ENCODE measurements around the gene TMEM250.
"Not testable (repeated sequence)": the region's sequence is repeated elsewhere in the genome, so short reads cannot be mapped to it uniquely, and the experiment has no call there.

Gene TMEM250

GRCh38 chr9:136118320-136119060 lies at the start of gene TMEM250:
Gene TMEM250 (minus strand): TSS chr9:136118875. CDS start chr9:136116900, 1,975 bp downstream.
- in situ Hi-C loops (cut with MboI; ENCODE audit: low sequenced_read_pairs): no loop called here

- in situ Hi-C loops (cut with MboI; ENCODE audit: low sequenced_read_pairs): no loop called here
Measured at GRCh38 chr9:136163248-136163850, 44.7 kb upstream of the TMEM250 start.

GRCh38 chr9:136160995-136161610 lies 42.4 kb upstream of the TMEM250 start:
- in situ Hi-C loops (cut with MboI; ENCODE audit: low sequenced_read_pairs): no loop called here

- in situ Hi-C loops (cut with MboI; ENCODE audit: low sequenced_read_pairs): no loop called here
Measured at GRCh38 chr9:136160381-136160841, 41.7 kb upstream of the TMEM250 start.

GRCh38 chr9:136159851-136160250 lies 41.2 kb upstream of the TMEM250 start:
- in situ Hi-C loops (cut with MboI; ENCODE audit: low sequenced_read_pairs): no loop called here

- in situ Hi-C loops (cut with MboI; ENCODE audit: low sequenced_read_pairs): no loop called here
Measured at GRCh38 chr9:136157477-136158265, 39.0 kb upstream of the TMEM250 start.

- in situ Hi-C loops (cut with MboI; ENCODE audit: low sequenced_read_pairs): no loop called here
Measured at GRCh38 chr9:136156209-136157120, 37.8 kb upstream of the TMEM250 start.

- in situ Hi-C loops (cut with MboI; ENCODE audit: low sequenced_read_pairs): no loop called here
Measured at GRCh38 chr9:136155576-136155975, 36.9 kb upstream of the TMEM250 start.

GRCh38 chr9:136154943-136155342 lies 36.3 kb upstream of the TMEM250 start:
- in situ Hi-C loops (cut with MboI; ENCODE audit: low sequenced_read_pairs): no loop called here

- in situ Hi-C loops (cut with MboI; ENCODE audit: low sequenced_read_pairs): no loop called here
Measured at GRCh38 chr9:136153381-136154065, 34.8 kb upstream of the TMEM250 start.

GRCh38 chr9:136152931-136153330 lies 34.3 kb upstream of the TMEM250 start:
- in situ Hi-C loops (cut with MboI; ENCODE audit: low sequenced_read_pairs): no loop called here

GRCh38 chr9:136152543-136152866 lies 33.8 kb upstream of the TMEM250 start:
- in situ Hi-C loops (cut with MboI; ENCODE audit: low sequenced_read_pairs): no loop called here

- in situ Hi-C loops (cut with MboI; ENCODE audit: low sequenced_read_pairs): no loop called here
Measured at GRCh38 chr9:136151848-136152542, 33.3 kb upstream of the TMEM250 start.

GRCh38 chr9:136151214-136151804 lies 32.6 kb upstream of the TMEM250 start:
- in situ Hi-C loops (cut with MboI; ENCODE audit: low sequenced_read_pairs): no loop called here

GRCh38 chr9:136150664-136151213 lies 32.1 kb upstream of the TMEM250 start:
- in situ Hi-C loops (cut with MboI; ENCODE audit: low sequenced_read_pairs): not testable (repeated sequence)

GRCh38 chr9:136149853-136150252 lies 31.2 kb upstream of the TMEM250 start:
- in situ Hi-C loops (cut with MboI; ENCODE audit: low sequenced_read_pairs): no loop called here

- in situ Hi-C loops (cut with MboI; ENCODE audit: low sequenced_read_pairs): no loop called here
Measured at GRCh38 chr9:136149337-136149736, 30.7 kb upstream of the TMEM250 start.

- in situ Hi-C loops (cut with MboI; ENCODE audit: low sequenced_read_pairs): no loop called here
Measured at GRCh38 chr9:136148766-136149165, 30.1 kb upstream of the TMEM250 start.
